Nucleus accumbens (tissue), 56 donors: ENCODE measurements around the gene SUN5.
"Not testable (repeated sequence)": the region's sequence is repeated elsewhere in the genome, so short reads cannot be mapped to it uniquely, and the experiment has no call there.

Experiments used
- DNase-seq, 56 donors: peaks; one replicate each; lab custom pipeline; 2025; lab: John Stamatoyannopoulos, UW

Gene SUN5, protein sequence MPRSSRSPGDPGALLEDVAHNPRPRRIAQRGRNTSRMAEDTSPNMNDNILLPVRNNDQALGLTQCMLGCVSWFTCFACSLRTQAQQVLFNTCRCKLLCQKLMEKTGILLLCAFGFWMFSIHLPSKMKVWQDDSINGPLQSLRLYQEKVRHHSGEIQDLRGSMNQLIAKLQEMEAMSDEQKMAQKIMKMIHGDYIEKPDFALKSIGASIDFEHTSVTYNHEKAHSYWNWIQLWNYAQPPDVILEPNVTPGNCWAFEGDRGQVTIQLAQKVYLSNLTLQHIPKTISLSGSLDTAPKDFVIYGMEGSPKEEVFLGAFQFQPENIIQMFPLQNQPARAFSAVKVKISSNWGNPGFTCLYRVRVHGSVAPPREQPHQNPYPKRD

DNA sequence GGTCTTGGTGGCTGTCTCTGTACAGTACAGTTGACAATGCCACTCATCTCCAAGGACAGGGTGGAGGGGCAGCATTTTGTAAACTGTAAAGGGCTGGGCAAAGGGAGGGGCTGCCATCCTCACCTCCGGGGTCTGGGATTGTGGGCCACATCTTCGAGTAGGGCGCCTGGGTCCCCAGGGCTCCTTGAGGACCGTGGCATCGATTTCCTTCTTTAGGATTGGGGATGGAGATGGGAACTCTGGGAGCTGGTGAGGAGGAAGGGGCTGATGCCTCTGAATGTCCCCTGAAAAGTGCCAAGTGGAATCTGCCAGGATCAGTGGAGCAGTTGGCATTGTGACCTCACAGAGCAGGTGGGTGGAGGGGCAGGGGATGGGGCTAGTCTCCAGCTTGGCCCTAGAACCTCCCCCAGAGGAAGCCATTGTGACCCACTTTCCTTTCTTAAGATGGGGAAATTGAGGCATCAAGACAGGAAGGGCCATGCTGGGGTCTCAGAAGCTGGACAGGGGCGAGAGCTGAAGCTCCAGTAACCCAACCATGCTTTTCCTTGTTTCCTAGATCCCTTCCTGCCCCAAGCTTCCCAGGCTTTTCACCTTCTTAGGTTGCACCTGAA is at the start of gene SUN5:
TSS of gene SUN5 (minus strand) at position 293 of the 611 bp plus-strand sequence. CDS start at position 200, 93 bp downstream.
- no peak for DNase-seq

DNA sequence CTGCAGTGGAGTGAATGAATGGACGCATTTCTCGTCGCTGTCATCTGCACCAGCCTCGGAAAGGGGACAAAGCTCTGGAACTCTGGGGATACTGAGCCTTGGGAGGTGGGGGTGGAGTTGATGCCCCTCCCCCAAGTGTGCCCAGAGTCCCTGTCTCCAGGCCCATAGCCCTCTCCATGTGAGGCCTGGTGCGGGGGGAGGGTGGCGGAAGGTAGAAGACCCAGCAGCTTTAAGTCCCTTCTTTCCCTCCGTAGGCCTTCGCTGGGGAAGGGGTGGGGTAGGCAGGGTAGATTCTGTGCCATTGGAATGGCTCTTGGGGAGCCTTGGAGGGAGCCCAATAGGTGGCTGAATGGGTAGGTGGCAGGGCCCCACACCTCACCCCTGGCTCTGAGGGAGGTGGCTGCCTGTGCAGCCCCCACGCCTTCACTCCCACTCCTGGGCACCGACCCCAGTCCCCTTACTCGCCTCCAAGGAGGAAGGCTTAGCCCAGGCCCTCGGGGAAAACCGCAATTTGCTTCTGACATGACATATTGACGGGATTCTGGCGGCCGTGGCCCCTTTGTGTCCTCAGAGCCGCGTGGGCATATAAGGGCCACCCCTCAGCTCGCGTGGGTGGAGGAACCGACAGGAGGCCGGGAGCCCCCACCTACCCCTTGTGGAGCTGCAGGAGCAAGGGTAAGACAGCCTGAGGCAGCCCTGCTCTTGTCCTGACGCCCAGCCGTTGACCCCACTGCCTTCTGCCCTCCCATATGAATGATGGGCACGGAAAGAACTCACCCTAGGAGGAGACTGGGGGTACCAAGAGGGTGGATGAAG is 49.3 kb upstream of the SUN5 start, which contains the start of gene BPIFB3:
TSS of gene BPIFB3 (plus strand) at position 613 of the 816 bp plus-strand sequence. CDS start 1,533 bp downstream, outside the sequence.
- DNase-seq: no peak

DNA sequence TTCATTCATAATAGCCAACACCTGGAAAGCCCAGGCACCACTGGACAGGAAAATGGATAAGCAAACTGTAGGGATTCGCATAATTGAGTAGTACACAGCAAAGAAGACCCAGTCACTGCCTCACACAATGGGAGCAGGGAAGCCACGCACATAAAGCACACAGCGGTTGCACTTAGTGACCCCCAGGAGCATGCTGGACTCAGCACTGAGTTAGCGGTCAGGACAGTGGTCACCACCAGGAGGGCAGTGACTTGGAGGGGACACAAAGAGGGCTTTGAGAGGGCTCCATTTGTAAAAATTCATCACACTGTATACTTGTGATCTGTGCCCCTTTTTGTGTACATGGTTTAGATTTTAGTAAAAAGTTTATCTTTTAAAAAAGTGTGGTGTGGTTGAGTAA is 47.1 kb upstream of the SUN5 start:
- DNase-seq: no peak

DNA sequence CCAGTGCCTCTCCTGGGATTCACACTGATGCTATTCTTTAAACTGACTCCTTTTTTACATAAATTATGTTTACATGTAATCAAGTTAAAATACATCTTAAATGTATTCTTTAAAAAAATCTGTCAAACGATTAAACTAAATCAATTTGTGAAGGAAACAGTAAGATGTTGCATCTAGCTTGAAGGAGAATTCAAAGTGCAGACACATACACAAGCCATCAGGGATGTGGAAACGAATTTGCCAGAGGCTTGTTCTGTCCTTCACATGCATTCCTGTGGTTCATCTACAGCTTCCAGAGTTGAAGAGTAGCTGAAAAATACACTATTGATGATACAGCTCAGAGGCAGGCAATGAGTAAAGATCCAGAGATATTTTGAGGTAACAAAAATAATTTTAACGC is 42.2 kb upstream of the SUN5 start:
- no peak for DNase-seq

DNA sequence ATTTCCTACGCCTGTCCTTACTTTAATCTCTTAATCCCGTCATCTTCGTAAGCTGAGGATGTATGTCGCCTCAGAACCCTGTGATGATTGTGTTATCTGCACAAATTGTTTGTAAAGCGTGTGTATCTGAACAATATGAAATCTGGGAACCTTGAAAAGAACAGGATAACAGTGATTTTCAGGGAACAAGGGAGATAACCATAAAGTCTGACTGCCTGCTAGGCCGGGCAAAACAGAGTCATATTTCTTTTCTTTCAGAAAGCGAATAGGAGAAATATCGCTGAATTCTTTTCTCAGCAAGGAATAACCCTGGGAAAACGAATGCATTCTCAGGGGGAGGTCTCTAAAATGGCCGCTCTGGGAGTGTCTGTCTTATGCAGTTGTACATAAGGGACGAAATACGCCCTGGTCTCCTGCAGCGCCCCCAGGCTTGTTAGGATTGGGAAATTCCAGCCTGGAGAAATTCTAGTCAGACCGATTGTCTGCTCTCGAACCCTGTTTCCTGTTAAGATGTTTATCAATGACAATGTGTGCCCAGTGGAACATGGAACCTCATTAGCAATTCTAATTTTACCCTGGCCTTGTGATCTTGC is 41.0 kb upstream of the SUN5 start:
- not testable (repeated sequence) for DNase-seq

DNA sequence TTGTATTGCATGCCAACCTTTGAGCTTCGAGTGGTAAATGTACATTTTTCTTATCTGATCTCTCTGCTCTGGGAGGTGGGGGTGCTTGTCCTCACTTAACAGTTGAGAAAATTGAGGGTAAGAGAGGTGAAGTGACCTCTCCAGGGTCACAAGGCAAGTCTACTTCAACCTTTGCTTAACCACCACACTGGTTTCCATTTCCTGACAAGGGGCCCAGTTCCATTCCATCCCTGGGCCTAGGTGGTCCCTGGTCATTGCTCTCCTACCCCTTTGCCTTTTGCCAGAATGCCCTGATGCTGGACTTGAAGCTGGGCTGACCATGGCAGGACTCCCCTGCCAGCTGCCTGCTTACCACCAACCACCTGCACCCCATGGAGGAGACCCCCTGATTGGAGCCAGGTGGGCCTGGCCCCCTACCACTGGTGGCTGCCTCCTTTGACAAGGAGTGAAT is 39.5 kb upstream of the SUN5 start:
- no peak for DNase-seq

DNA sequence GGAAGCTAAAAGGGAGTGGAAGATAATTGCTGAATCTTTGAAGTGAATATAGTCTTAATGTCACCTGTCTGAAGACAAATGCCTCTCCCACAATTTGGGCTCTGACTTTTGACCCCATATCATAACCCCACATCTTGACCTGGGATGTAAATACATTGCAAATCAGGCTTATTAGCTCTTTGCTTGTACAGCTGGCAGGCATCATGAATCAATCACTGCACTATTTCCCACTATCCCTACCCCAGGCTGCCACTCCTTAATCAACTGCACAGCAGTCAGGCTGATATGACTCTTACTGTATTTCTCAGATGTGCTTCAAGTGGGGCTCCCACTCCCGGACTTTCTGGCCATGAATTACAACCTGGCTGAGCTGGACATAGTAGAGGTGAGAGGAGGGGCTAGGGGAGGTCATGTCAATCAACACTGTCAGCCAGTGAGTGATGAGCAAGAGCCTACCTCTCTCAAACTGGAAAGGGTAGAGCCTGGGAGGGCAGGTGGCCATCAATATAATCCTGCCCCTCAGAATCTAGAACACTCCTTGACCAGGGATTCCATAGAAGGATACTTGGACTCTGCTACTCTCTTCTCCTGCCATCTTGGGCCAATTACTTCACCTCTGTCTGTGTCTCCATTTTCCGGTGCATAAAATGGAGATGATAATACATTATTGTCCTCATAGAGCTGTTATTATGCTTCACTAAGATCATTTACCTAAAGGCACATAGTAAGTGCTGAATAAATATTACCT is 38.9 kb upstream of the SUN5 start:
- no peak for DNase-seq

DNA sequence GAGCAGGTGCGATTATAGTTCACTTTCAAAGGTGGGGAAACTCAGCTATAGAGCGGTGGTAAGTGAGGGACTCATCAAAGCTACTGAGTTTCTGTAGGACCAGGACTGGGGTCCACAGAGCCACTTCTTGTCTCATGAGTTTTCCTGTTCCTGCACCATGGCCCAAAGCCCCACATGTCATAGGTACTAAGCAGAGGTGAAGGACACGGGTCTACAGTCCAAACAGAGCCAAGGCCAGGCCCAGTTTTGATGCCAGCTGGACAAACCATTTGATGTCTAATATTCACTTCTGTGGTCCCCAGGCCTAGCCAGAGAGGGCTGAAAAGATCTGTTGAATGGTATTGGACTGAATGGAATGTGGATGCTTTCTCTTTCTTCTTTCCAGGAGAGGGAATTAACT is 38.2 kb upstream of the SUN5 start:
- no peak for DNase-seq

DNA sequence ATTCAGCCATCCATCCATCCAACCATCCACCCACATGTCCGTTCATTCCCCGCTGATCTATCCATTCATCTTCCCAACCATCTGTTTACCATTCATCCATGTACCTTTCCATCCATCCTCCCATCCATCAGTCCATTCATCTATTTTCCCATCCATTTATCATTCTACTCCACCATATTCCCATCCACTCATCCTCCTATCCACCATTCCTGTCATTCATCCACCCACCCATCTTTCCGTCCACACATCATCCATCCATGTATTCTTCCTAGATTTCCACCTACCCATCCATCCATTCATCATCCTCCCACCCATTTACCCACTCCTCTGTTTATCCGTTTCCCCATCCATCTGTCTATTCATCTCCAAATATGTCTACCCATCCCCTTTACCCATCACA is 34.0 kb upstream of the SUN5 start:
- DNase-seq: no peak

DNA sequence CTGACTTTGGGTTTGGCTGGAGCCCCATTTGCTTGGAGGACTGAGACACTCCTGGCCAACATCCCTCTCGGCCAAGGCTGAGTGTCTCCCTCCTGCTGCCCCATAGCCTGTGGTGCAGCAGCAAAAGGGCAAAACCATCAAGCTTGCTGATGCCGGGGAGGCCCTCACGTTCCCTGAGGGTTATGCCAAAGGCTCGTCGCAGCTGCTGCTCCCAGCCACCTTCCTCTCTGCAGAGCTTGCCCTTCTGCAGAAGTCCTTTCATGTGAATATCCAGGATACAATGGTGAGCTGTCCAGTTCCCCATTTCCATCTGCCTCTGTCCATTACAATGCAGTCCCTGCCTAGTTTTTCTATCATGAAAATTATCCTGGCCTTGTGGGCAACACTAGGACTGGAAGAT is 33.2 kb upstream of the SUN5 start:
- no peak for DNase-seq

DNA sequence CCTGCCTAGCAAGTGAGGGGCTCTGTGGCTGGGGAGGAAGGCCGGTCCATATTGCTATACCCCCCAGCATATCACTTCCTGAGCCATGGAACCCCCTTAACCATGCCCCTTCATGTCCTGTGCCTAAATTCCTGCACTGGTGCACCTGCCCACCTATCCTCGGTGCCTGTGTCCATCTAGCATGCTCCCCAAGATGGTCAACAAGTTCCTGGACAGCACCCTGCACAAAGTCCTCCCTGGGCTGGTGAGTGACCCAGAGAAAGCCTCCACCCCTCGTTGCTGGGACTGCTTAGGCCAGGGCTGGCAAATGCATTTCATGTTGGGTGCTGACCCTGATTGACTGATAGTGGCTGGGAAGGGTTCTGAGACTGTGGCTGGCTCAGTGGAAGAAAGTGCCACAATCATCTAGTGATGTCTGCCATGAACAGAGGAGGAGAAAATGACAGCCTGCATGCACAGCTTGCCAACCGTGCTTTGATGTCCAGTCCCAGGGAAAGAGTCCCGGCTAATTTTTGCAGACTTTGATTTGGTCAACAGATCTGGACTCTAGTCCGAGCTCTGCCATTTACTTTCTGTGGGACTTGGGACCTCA is 30.8 kb upstream of the SUN5 start:
- DNase-seq: no peak

DNA sequence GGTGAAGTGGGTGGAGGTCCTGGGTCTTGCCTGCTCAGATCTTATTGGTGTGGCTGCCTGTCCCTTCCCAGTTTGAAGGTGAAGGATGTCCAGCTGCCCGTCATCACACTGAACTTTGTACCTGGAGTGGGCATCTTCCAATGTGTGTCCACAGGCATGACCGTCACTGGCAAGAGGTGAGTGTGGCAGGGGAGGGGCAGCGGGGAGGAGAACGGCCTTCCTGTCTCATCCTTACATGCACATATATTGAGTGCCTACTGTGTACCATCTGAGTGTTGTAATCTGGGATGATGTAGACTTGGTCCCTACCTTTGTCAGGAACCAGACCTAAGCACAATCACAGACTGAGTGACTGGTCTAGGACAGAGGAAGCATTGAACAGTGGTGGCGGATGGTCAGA is 29.9 kb upstream of the SUN5 start:
- DNase-seq: no peak

DNA sequence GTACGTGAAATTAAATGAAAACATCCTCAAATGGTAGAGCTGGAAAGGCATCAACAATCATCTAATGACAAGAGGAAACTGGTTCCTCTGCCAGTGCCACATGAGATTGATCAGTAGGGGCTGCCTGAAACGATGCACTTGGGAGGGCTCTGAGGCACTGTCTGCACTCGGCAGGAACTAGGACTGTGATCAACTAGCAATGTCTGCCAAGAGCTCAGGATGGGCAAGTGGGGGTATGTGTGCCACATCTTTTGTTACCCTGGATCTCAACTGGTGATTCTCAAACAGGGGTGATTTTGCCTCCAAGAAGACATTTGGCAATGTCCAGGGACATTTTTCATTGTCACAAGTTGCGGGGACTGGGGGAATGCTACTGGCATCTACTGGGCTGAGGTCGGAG is 29.1 kb upstream of the SUN5 start:
- DNase-seq: no peak

DNA sequence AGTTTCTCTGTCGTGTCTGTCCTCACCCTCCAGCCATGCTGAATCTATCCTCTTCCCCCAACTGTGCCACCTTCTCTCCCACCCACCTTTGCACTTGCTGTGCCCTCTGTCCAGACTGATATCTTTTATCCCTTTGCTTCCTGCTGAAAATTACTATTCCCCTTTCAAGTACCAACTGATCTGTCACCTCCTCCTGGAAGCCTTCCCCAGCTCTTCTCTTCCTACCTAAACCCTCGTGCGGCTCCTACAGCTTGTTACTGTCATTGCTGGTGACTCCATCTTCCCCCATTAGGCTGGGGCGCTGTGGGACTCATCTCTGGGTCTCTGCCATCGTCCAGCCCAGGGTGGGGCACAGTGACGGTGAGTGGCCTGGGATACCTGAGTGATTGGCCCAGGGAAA is 28.3 kb upstream of the SUN5 start:
- DNase-seq: no peak

DNA sequence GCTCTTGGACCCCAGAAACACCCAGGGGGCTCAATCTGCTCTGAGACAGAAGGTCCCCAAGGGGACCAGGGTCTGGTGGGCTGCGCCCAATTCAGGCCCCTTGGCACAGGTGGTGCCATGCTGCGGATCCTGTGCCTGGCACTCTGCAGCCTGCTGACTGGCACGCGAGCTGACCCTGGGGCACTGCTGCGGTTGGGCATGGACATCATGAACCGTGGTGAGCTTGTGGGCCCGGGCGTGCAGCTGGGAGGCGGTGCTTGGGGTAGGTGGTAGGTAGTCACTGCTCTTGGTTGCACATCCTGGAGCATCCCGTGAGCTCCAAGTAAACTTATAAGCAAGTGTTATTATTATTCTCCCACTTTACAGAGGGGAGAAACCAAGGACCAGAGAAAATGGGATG is 27.3 kb upstream of the SUN5 start, which contains the start of gene BPIFB6:
TSS of gene BPIFB6 (plus strand) at position 118 of the 400 bp plus-strand sequence. CDS start at position 118, 0 bp downstream.
- DNase-seq: no peak

DNA sequence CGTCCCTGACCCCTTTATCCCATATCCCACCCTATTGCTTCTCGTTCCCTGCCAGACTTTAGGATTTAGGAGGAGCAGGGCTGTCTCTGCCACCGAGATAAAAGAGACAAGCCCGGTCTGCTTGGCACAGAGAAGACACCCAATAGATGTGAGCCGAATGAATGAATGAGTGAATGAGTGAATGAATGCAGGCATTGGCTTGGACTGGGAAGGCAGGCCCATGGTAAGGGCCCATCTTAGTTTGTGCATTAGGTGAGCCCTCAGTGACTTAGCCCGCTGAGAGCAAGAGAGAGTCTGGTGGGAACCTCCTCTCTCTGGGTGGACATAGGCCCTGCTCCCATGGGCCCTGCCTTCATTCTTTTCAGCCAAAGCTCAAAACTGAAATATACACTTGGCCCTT is 26.3 kb upstream of the SUN5 start:
- DNase-seq: no peak

DNA sequence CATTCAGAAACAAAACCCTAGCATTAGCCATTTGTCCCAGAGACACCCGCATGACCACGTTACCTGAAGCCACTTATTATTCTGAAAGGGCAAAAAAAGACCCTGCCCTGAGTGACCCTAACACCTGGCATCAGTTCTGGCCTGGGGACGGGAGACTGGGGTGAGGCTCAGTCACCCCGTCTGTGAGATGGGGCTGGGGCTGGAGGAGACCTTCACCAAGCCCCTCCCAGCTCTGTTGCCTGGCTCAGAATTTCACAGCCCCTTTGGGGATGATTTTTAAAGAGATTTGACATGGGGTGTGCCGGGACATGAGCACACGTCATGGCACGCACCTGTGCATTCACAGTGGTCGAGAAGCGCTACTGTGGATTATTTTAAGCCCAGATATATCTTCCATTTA is 25.8 kb upstream of the SUN5 start:
- no peak for DNase-seq

DNA sequence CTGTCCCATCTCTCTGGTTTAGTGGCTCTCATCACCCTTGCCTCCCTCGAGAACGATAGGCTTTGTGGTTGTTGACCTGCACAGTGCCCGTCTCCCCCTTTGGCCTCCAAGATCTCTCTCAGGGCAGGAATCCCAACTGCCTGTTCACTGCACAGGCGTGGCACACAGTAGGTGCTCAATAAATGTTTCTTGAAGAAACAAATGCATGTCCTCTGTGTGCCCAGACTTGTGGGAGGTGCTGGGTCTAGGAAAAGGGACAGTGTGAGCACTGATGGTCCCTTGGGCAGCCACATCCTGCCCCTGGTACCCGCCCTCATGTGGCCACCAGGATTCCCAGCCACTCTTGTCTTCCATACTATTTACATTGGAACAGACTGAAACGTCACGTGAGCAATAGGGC is 24.6 kb upstream of the SUN5 start:
- DNase-seq: no peak
